Choroid plexus epithelial cell (primary cell): ENCODE data around the gene ERAL1.
A peak's percentile ranks its signal among the peaks of the same experiment; 100 is the strongest.
"Not testable (repeated sequence)": the region's sequence is repeated elsewhere in the genome, so short reads cannot be mapped to it uniquely, and the experiment has no call there.

Source experiments
- DNase-seq: peaks from one replicate; pipeline ENCODE4 v3.0.0-alpha.2; 2010; ENCODE audit warnings: low read depth
- H3K4me3 ChIP-seq: 2 replicates; pipeline ENCODE4 v1.5.1; 2011; ENCODE audit warnings: low read depth, mild to moderate bottlenecking, control low read depth, low read length, moderate library complexity
- CTCF ChIP-seq: conservative IDR thresholded peaks from 2 replicates; pipeline ENCODE4 v1.5.1; 2011; ENCODE audit warnings: low read depth, mild to moderate bottlenecking, control low read depth, inconsistent platforms, low read length, moderate library complexity

The ERAL1 gene

DNA sequence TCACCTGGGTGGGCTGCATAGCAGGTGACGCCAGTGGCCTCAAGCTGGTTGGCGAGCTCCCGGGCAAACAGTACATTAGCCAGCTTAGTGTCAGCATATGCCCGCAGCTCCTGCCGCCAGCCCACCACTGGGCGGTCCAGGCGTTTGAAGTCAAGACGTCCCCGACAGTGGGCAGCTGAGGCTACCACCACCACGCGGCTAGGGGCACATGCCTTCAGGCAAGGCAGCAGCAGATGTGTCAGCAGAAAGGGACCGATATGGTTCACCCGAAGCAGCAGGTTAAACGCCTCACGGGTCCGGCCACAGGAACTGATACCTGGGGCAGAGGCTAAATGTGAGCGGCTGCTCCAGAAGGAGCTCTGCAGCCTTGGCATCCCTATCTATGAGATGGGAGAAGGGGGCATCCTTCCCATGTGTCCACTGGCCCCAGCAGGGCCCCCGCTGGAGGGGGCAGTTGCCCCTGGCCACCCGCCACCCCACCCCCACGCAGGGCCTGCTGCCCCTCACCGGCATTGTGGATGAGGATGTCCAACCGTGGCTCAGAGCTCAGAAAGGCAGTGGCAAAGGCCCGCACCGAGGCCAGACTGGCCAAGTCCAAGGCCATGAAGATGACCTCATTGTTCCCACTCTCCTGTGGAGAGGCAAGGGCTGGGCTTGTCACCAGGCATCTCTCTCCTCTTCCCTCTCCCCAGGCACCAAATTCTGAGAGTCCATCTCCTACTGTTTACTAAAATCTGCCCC is 46.3 kb downstream of the ERAL1 start:
- H3K4me3 ChIP-seq = no peak overlapping the region
- DNase-seq = no peak
- no peak for TF ChIP-seq CTCF

DNA sequence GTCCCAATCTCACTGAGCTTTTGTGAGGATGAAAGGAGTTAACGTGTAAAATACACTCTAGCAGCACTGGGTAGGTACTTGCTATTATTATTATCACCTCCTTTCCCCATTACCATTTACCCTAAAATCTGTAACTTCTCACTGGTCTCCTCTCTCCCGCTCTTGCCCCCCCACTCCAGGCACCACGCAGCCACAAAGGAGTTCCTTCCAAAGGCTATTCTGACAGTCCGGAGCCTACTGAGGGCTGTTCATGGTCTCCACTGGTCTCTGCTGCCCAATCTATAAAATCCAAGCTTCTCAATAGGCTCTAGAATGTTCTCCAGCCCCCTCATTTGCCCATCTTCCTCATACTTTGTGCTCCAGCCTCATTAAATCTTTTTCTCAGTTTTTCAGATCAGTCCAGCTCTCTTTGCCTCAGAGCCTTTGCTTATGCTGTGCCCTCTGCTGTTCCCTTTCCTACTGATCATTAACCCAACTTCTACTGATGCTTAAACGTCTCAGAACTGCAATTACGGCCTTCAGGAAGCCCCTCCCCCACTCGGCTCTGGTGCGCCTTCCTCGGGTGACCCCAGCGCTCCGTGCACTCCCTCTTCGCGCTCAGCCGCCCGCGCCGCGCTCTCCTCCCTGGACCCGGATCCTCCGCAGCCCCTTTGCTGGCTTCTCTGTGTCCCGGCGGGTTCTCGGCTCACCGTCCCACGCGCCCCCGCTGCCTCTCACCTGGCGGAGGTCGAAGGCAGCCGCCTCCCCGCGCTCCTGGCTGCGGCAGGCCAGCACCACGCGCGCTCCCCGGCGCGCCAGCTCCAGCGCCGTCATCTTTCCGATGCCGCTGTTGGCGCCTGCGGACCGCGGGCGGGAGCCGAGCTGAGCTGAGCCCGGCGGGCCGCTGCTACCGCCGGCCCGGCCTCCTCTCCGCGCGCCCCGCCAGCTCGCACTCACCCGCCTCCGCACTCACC is 47.3 kb downstream of the ERAL1 start:
- no peak for DNase-seq
- no peak for TF ChIP-seq CTCF
- H3K4me3 ChIP-seq = peak overlapping the region; percentile 66

DNA sequence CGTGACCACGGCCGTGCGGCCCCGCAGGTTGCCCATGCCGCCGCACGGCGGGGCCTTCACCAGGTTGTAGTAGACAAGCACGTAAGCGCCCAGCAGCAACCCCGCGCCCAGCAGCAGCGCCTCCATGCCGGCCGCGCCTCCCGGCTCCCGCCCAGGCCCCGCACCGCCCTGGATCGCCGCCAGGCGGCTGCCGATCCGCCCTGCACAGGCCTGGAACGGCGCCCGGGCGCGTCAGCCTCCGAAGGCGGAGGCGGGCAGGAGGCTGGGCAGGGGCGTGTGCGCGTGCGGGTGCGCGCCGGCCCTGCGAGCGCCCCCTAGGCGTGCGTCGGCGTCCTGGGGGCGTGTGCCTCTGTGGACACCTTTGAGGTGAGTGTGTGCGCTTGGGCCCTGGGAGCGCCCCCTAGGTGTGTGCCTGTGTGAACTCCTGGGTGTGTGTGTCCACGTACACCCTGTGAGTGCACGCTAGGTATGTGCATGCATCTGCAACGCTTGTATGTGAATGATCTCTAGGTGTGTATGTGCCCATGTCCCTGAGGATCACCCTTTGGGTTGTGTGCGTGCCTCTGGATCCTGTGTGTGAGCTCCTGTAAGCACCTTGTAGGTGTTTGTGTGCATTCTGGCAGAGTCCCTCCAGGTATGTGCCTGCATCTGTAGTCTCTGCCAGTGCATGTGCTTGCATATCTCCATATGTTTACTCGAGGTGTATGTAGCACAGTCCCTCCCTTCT is 48.2 kb downstream of the ERAL1 start, which contains the start of gene DHRS13:
Gene DHRS13 (minus strand): TSS at position 261 of the 727 bp plus-strand sequence. CDS start 135 bp downstream, at position 126.
- TF ChIP-seq CTCF = peak; percentile 63
- peak; percentile 92 for DNase-seq
- H3K4me3 ChIP-seq = peak within 1 kb of the TSS; percentile 66

GRCh38 chr17:28903546-28903841 is 48.7 kb downstream of the ERAL1 start:
- DNase-seq, H3K4me3 ChIP-seq: not testable (repeated sequence)

DNA sequence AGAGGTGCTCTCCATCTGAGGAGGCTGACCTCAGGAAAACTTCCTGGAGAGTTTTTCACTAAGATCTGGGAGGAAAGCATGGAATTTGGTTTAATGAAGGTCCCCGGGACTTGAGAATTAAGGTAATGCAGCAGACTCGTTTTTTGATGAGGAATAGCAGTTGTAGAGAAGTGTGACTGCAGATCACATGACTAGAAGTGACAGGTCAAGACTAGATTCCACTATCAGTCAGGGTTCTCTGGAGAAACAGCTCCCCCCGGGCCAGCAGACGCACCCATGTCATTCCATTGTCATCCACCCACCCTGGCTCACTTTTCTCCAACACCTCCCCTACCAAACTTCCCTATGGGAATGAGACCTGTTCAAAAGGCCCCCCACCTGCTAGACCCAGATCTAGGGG is 50.0 kb downstream of the ERAL1 start:
- TF ChIP-seq CTCF = no peak
- no peak for DNase-seq
- H3K4me3 ChIP-seq = no peak overlapping the region

DNA sequence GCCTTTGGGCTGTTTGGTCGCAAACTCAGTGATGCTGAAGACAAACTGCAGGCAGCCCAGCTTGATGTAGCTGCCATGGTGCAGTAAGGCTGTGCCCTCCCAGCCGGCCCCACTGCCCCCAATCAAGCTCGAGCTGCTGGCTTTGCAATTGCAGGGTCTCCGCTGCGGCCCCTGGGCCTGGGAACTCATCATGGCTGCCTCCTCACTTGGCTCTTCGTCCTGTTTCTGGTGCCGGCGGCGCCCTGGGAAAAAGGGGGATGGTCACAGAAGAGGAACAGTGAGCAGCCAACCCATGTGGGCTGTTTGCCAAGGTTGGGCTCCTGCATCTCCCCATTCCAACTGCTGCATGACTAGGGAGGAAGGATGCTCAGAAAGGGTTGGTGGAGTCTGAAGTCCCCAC is 51.5 kb downstream of the ERAL1 start:
- H3K4me3 ChIP-seq = no peak overlapping the region
- TF ChIP-seq CTCF = no peak
- DNase-seq = no peak
